DOHH2 (cell line): ENCODE results near the gene EARS2.
A peak's percentile ranks its signal among the peaks of the same experiment; 100 is the strongest.

Experiments
- H3F3A ChIP-seq: fragments of 200-600 bp; sonication (generic), shearing (Covaris generic); 2 replicates; pipeline ENCODE4 v1.6.0; 2016; ENCODE audit warnings: antibody characterized with exemption, mild to moderate bottlenecking; ENCODE audit not compliant: control insufficient read depth, insufficient read depth
- H3K27ac ChIP-seq: fragments of 200-600 bp; sonication (generic); 2 replicates; pipeline ENCODE4 v1.5.1; 2014; ENCODE audit warnings: low read depth, mild to moderate bottlenecking, low read length, moderate library complexity
- H3K27me3 ChIP-seq: fragments of 200-600 bp; sonication (generic); 2 replicates; pipeline ENCODE4 v1.6.1; 2014; ENCODE audit warnings: mild to moderate bottlenecking, low read length, mixed read lengths; ENCODE audit not compliant: control insufficient read depth
- H3K36me3 ChIP-seq: fragments of 200-600 bp; sonication (generic); 2 replicates; pipeline ENCODE4 v1.6.1; 2014; ENCODE audit warnings: mild to moderate bottlenecking, low read length, moderate library complexity, mixed read lengths; ENCODE audit not compliant: control insufficient read depth
- H3K4me1 ChIP-seq: fragments of 200-600 bp; sonication (generic); 2 replicates; pipeline ENCODE4 v1.6.1; 2014; ENCODE audit warnings: mild to moderate bottlenecking, low read length, mixed read lengths; ENCODE audit not compliant: control insufficient read depth
- H3K4me2 ChIP-seq: fragments of 200-600 bp; sonication (generic); 2 replicates; pipeline ENCODE4 v1.6.0; 2014; ENCODE audit warnings: mild to moderate bottlenecking, low read length, moderate library complexity
- H3K4me3 ChIP-seq: fragments of 200-600 bp; sonication (generic); 2 replicates; pipeline ENCODE4 v1.5.1; 2014; ENCODE audit warnings: mild to moderate bottlenecking, low read length, mixed read lengths
- H3K79me2 ChIP-seq: fragments of 200-600 bp; sonication (generic); 2 replicates; pipeline ENCODE4 v1.6.1; 2014; ENCODE audit warnings: mild to moderate bottlenecking, low read length, mixed read lengths; ENCODE audit not compliant: control insufficient read depth
- H3K9me2 ChIP-seq: fragments of 200-600 bp; sonication (generic); replicated peaks from 2 replicates; pipeline ENCODE4 v1.6.1; 2014; ENCODE audit warnings: mild to moderate bottlenecking, low read length, mixed read lengths; ENCODE audit not compliant: control insufficient read depth
- H3K9me3 ChIP-seq: fragments of 200-600 bp; sonication (generic); 2 replicates; pipeline ENCODE4 v1.6.1; 2014; ENCODE audit warnings: antibody characterized with exemption, low read length, mixed read lengths; ENCODE audit not compliant: control insufficient read depth, insufficient read depth
- H4K20me1 ChIP-seq: fragments of 200-600 bp; sonication (generic); 2 replicates; pipeline ENCODE4 v1.6.0; 2014; ENCODE audit warnings: low read depth, mild to moderate bottlenecking, antibody characterized with exemption, low read length, moderate library complexity; ENCODE audit not compliant: control insufficient read depth, insufficient read depth
- CTCF ChIP-seq: fragments of 200-600 bp; sonication (generic); IDR thresholded peaks from one replicate; pipeline ENCODE4 v1.5.1; 2014; ENCODE audit warnings: antibody characterized with exemption, mild to moderate bottlenecking, low read depth, low read length; ENCODE audit not compliant: poor library complexity, severe bottlenecking
- EZH2phosphoT487 ChIP-seq: fragments of 200-600 bp; sonication (generic); IDR thresholded peaks from 2 replicates; pipeline ENCODE4 v1.6.1; 2017; ENCODE audit warnings: borderline replicate concordance, mild to moderate bottlenecking, antibody characterized with exemption, low read length, moderate library complexity, mixed read lengths

EARS2 gene

GRCh38 chr16:23595246-23595950, 38.2 kb upstream of the EARS2 start:
- no peaks in the 10 kb centered on the region for H3K27me3 ChIP-seq
- H3F3A ChIP-seq = peaks cover 9% of the 10 kb centered on the region
- H3K4me2 ChIP-seq = peak overlapping the region; percentile 74
- H3K27ac ChIP-seq = peak overlapping the region; percentile 45
- no peaks in the 10 kb centered on the region for H3K9me3 ChIP-seq
- H3K79me2 ChIP-seq = peaks cover 56% of the 10 kb centered on the region
- no peaks in the 10 kb centered on the region for H3K9me2 ChIP-seq
- peaks cover 48% of the 10 kb centered on the region for H3K36me3 ChIP-seq
- H3K4me3 ChIP-seq = peak overlapping the region; percentile 100
- TF ChIP-seq CTCF = no peak
- no peak for TF ChIP-seq EZH2phosphoT487
- peaks cover 14% of the 10 kb centered on the region; the same call in 1 of the 2 replicates for H4K20me1 ChIP-seq
- peaks cover 25% of the 10 kb centered on the region for H3K4me1 ChIP-seq

- Histone ChIP-seq H3K4me2 (peak overlapping the region; percentile 74), H3K79me2 (peaks cover 68% of the 10 kb centered on the region), H3K9me2 (no peaks in the 10 kb centered on the region), H3K27me3 (no peaks in the 10 kb centered on the region), H3K9me3 (no peaks in the 10 kb centered on the region), H4K20me1 (peaks cover 18% of the 10 kb centered on the region; the same call in 1 of the 2 replicates), H3K36me3 (peaks cover 60% of the 10 kb centered on the region), H3K27ac (no peak overlapping the region), H3F3A (peaks cover 9% of the 10 kb centered on the region), H3K4me1 (peaks cover 25% of the 10 kb centered on the region), H3K4me3 (no peak overlapping the region)
- TF ChIP-seq EZH2phosphoT487 = no peak
- TF ChIP-seq CTCF = no peak
Measured at GRCh38 chr16:23594186-23594585, 37.0 kb upstream of the EARS2 start.

- H3K79me2 ChIP-seq = peaks cover 80% of the 10 kb centered on the region
- H3K27me3 ChIP-seq = no peaks in the 10 kb centered on the region
- no peaks in the 10 kb centered on the region for H3K9me2 ChIP-seq
- no peaks in the 10 kb centered on the region for H3F3A ChIP-seq
- no peak overlapping the region for H3K4me3 ChIP-seq
- peaks cover 11% of the 10 kb centered on the region for H3K4me1 ChIP-seq
- H3K9me3 ChIP-seq = no peaks in the 10 kb centered on the region
- TF ChIP-seq EZH2phosphoT487 (no peak), CTCF (no peak)
- H3K4me2 ChIP-seq = no peak overlapping the region
- H4K20me1 ChIP-seq = peaks cover 15% of the 10 kb centered on the region; the same call in 1 of the 2 replicates
- H3K27ac ChIP-seq = no peak overlapping the region
- H3K36me3 ChIP-seq = peaks cover 88% of the 10 kb centered on the region
Measured at GRCh38 chr16:23590181-23590580, 33.0 kb upstream of the EARS2 start.
